ENCODE measurements around the gene TENM4. TPM values are rescaled to one million over a fixed set of nuclear protein-coding genes. Genes with fewer than 3 reads are reported as not detected.

Gene TENM4
- total and polyA plus RNA-seq, 10 of the 15 experiments (the other 5 are each of a cell fraction or from before 2014, with no cell fraction given): 0.03 to 0.12 (median 0.06) TPM; not detected in 7

GRCh38 chr11:78940500-78941225 lies 500.2 kb downstream of the TENM4 start:
- WGBS (ENCODE audit: insufficient coverage, insufficient replicate concordance, low lambda C conversion rate, missing lambda C conversion rate): 56% methylated on average over 6 of the region's 6 CpGs
- Histone ChIP-seq H3K27ac (ENCODE audit: control insufficient read depth, insufficient read depth) (no peak overlapping the region), H3K4me1 (ENCODE audit: control insufficient read depth, insufficient read depth, low read length) (no peaks in the 10 kb centered on the region), H3K9ac (ENCODE audit: control insufficient read depth, insufficient read depth, low read length) (no peak overlapping the region), H3K9me3 (replicated peaks; ENCODE audit: control insufficient read depth, insufficient read depth, low read length) (no peaks in the 10 kb centered on the region), H3K4me2 (ENCODE audit: control insufficient read depth, insufficient read depth) (no peak overlapping the region), H3K79me2 (ENCODE audit: control insufficient read depth, insufficient read depth, low read length) (no peaks in the 10 kb centered on the region), H3K36me3 (ENCODE audit: control insufficient read depth in 2 of 2, insufficient read depth in 2 of 2, low read length in 1 of 2) (no peaks in the 10 kb centered on the region), H3K27me3 (replicated peaks in 1 of 2; ENCODE audit: control insufficient read depth in 2 of 2, insufficient read depth in 2 of 2, low read length in 1 of 2) (no peaks in the 10 kb centered on the region; a peak in 2 of 4 replicates), H4K20me1 (ENCODE audit: control insufficient read depth, insufficient read depth) (no peaks in the 10 kb centered on the region), H3K4me3 (no peak overlapping the region), H2AFZ (ENCODE audit: control insufficient read depth, low read depth, low read length) (no peak overlapping the region)
- ATAC-seq: no peak
- intact Hi-C loops (cut with micrococcal nuclease; ENCODE audit: unreplicated experiment) (no loop called here), in situ Hi-C loops (cut with MboI) (no loop called here)
- no TSS peak for BruUV-seq (replicated peaks)
- DNase-seq (ENCODE audit: low read depth, low spot score): no peak
- CTCF ChIA-PET: no interaction called here
- POLR2A ChIA-PET: no interaction called here
- no peak for FAIRE-seq
- SMC1A ChIA-PET (ENCODE audit: uncharacterized antibody, unreplicated experiment): no interaction called here
- TF ChIP-seq EZH2 (IDR thresholded peaks at IDR 0.05; ENCODE audit: borderline replicate concordance, control insufficient read depth, low read depth, low read length) (no peak), SIN3A (IDR thresholded peaks at IDR 0.05; ENCODE audit: low read depth, low read length) (no peak), ESRRA (IDR thresholded peaks at IDR 0.05; ENCODE audit: low read length) (no peak), STAT1 (conservative IDR thresholded peaks at IDR 0.05) (no peak), CEBPZ (IDR thresholded peaks at IDR 0.05; ENCODE audit: low read depth, low read length) (no peak), PBX3 (IDR thresholded peaks at IDR 0.05; ENCODE audit: insufficient replicate concordance, low read depth, low read length) (no peak), EP300 (IDR thresholded peaks at IDR 0.05; ENCODE audit: borderline replicate concordance in 1 of 2, control insufficient read depth in 1 of 2, low read depth in 2 of 2, low read length in 2 of 2) (no peak), NFYA (IDR thresholded peaks at IDR 0.05; ENCODE audit: borderline replicate concordance, low read depth, low read length) (no peak), MEF2B (IDR thresholded peaks at IDR 0.05; ENCODE audit: partially characterized antibody, poor library complexity, severe bottlenecking) (no peak)
- RAD21 ChIA-PET (ENCODE audit: unreplicated experiment): no interaction called here
